Measurements from ENCODE around the gene NPDC1. TPM values are rescaled to one million over a fixed set of nuclear protein-coding genes. Genes with fewer than 3 reads are reported as not detected.

Gene NPDC1
- total RNA-seq, 1 experiment from 2014 or later = 25.4 TPM

DNA sequence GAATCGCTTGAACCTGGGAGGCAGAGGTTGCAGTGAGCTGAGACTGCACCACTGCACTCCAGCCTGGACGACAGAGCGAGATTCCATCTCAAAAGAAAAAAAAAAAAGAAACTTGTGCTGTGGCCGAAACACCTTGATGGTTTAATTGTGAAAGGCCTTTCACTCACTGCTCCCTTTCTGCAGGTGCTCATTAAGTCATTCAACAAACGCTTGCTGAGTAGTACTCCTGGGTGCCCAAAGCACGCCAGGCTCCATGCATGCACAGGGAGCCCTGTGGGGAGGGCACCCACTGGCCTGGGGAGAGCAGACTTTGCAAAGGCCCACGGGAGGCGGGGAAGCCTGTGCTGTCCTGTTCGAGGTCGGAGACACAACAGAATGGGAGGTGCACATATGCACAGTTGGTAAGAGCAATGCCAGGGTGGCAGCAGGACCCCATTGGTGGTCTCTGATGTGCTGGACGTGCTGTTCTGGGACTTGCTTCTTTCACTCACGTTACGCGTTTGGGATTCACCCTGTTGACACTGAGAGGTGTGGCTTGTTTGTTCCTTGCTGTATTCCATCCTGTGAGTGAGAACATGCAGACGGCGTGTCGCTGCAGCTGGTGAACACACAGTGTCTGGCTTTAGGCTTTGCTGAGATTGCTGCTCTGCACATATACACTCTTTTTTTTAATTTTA lies 10.9 kb upstream of the NPDC1 start:
- POLR2A ChIA-PET (ENCODE audit: unreplicated experiment) = no interaction called here

GRCh38 chr9:137055385-137056364 lies 9.7 kb upstream of the NPDC1 start:
- BruUV-seq (replicated peaks) = no TSS peak
- H3K4me1 ChIP-seq (ENCODE audit: insufficient read depth, low read length) = peaks cover 24% of the 10 kb centered on the region
- no peak overlapping the region for H3K27ac ChIP-seq (ENCODE audit: low read length)
- no peak for TF ChIP-seq EZH2 (IDR thresholded peaks at IDR 0.05; ENCODE audit: low read length, unreplicated experiment)
- no peaks in the 10 kb centered on the region for H3K79me2 ChIP-seq (ENCODE audit: low read length)
- H3K4me2 ChIP-seq (ENCODE audit: low read length) = peak overlapping the region; percentile 92; the same call in 1 of the 2 replicates
- no peak overlapping the region for H3K4me3 ChIP-seq (ENCODE audit: low read length)
- H3K9ac ChIP-seq (ENCODE audit: low read length) = no peak overlapping the region
- H3K9me3 ChIP-seq (ENCODE audit: low read length) = no peaks in the 10 kb centered on the region
- H3F3A ChIP-seq (ENCODE audit: low read length, unreplicated experiment) = no peaks in the 10 kb centered on the region
- intact Hi-C loops (cut with micrococcal nuclease) = no loop called here
- POLR2A ChIA-PET (ENCODE audit: unreplicated experiment) = no interaction called here
- DNase-seq (peak; percentile 22), ATAC-seq (peak; percentile 13; the same call in 1 of the 2 replicates)
- no peak overlapping the region for H2AFZ ChIP-seq (ENCODE audit: low read length)
- no peaks in the 10 kb centered on the region for H3K27me3 ChIP-seq (ENCODE audit: low read length)
- H4K20me1 ChIP-seq (ENCODE audit: low read length) = no peaks in the 10 kb centered on the region
- H3K36me3 ChIP-seq (ENCODE audit: low read depth, low read length) = no peaks in the 10 kb centered on the region
- CTCF ChIA-PET = interaction anchor here (1.8 kb wide), 1 partner anchor 9 kb away, joined by 7 read pairs; no protein-coding TSS in a partner anchor
- no peaks in the 10 kb centered on the region for H3K9me2 ChIP-seq (replicated peaks; ENCODE audit: low read length)

More for the DNA sequence above, 10.9 kb upstream of the NPDC1 start:
- BruUV-seq (replicated peaks) = no TSS peak
- Histone ChIP-seq H3K4me2 (ENCODE audit: low read length) (peak overlapping the region; percentile 57), H3F3A (ENCODE audit: low read length, unreplicated experiment) (no peaks in the 10 kb centered on the region), H3K9ac (ENCODE audit: low read length) (no peak overlapping the region), H3K27me3 (ENCODE audit: low read length) (no peaks in the 10 kb centered on the region), H3K9me2 (replicated peaks; ENCODE audit: low read length) (no peaks in the 10 kb centered on the region), H3K4me3 (ENCODE audit: low read length) (no peak overlapping the region), H4K20me1 (ENCODE audit: low read length) (no peaks in the 10 kb centered on the region), H2AFZ (ENCODE audit: low read length) (no peak overlapping the region), H3K4me1 (ENCODE audit: insufficient read depth, low read length) (peaks cover 24% of the 10 kb centered on the region), H3K36me3 (ENCODE audit: low read depth, low read length) (no peaks in the 10 kb centered on the region), H3K9me3 (ENCODE audit: low read length) (no peaks in the 10 kb centered on the region), H3K79me2 (ENCODE audit: low read length) (no peaks in the 10 kb centered on the region), H3K27ac (ENCODE audit: low read length) (no peak overlapping the region)
- CTCF ChIA-PET = interaction anchor here (1.8 kb wide), 1 partner anchor 10 kb away, joined by 7 read pairs; no protein-coding TSS in a partner anchor
- DNase-seq (peak; percentile 32), ATAC-seq (peak; percentile 70)
- intact Hi-C loops (cut with micrococcal nuclease) = no loop called here
- no peak for TF ChIP-seq CTCF (conservative IDR thresholded peaks at IDR 0.05; ENCODE audit: low read depth, low read length)
- TF ChIP-seq EZH2phosphoT487 (IDR thresholded peaks at IDR 0.05; ENCODE audit: borderline replicate concordance, low read length) = no peak
- no peak for TF ChIP-seq EZH2 (IDR thresholded peaks at IDR 0.05; ENCODE audit: low read length, unreplicated experiment)

DNA sequence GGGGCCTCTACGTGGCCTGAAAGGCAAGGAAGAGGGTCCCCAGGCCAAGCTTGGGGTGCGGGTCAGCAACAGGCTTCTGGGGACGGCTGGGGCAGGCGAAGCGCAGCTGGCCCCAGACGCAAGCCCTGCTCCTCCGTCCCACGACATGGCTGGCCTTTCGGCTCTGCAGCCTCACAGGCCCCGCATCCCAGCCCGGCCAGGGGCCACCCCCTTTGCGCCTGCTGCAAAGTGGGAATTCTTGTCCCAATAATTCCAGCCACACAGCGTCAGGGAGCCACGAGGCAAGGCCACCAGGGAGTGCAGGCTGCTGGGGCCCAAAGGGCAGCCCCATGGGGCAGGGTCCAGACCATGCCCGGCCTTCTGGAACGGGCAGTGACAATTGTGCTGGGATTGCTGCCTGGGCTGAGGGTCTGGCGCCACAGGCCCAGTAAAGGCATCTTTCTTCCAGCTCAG lies 9.0 kb upstream of the NPDC1 start:
- ChIA-PET CTCF (interaction anchor here (1.8 kb wide), 1 partner anchor 8 kb away, joined by 7 read pairs; no protein-coding TSS in a partner anchor), POLR2A (ENCODE audit: unreplicated experiment) (interaction anchor here (0.7 kb wide), 1 partner anchor 294 kb away, joined by 3 read pairs; no protein-coding TSS in a partner anchor)
- no TSS peak for BruUV-seq (replicated peaks)

More for the DNA sequence above, 9.0 kb upstream of the NPDC1 start:
- Histone ChIP-seq H3K79me2 (ENCODE audit: low read length) (no peaks in the 10 kb centered on the region), H3K9me3 (ENCODE audit: low read length) (no peaks in the 10 kb centered on the region), H3K36me3 (ENCODE audit: low read depth, low read length) (no peaks in the 10 kb centered on the region), H3K9me2 (replicated peaks; ENCODE audit: low read length) (no peaks in the 10 kb centered on the region), H4K20me1 (ENCODE audit: low read length) (no peaks in the 10 kb centered on the region), H2AFZ (ENCODE audit: low read length) (no peak overlapping the region), H3K4me1 (ENCODE audit: insufficient read depth, low read length) (peaks cover 24% of the 10 kb centered on the region), H3K27ac (ENCODE audit: low read length) (no peak overlapping the region), H3F3A (ENCODE audit: low read length, unreplicated experiment) (no peaks in the 10 kb centered on the region), H3K4me2 (ENCODE audit: low read length) (peak overlapping the region; percentile 92), H3K27me3 (ENCODE audit: low read length) (no peaks in the 10 kb centered on the region), H3K9ac (ENCODE audit: low read length) (no peak overlapping the region), H3K4me3 (ENCODE audit: low read length) (no peak overlapping the region)
- TF ChIP-seq EZH2 (IDR thresholded peaks at IDR 0.05; ENCODE audit: low read length, unreplicated experiment) = no peak
- no peak for TF ChIP-seq EZH2phosphoT487 (IDR thresholded peaks at IDR 0.05; ENCODE audit: borderline replicate concordance, low read length)
- TF ChIP-seq CTCF (conservative IDR thresholded peaks at IDR 0.05; ENCODE audit: low read depth, low read length) = no peak
- no peak for DNase-seq
- intact Hi-C loops (cut with micrococcal nuclease) = no loop called here
- no peak for ATAC-seq
